ENCODE results near the gene ATE1. TPM values are rescaled to one million over a fixed set of nuclear protein-coding genes. Genes with fewer than 3 reads are reported as not detected.
"Not testable (repeated sequence)": the region's sequence is repeated elsewhere in the genome, so short reads cannot be mapped to it uniquely, and the experiment has no call there.

Gene ATE1
- total RNA-seq, result 29.4 TPM
- polyA plus RNA-seq (ENCODE audit: insufficient read depth in 1 of 8, insufficient read length in 8 of 8, low replicate concordance in 1 of 8), result 10 to 100 TPM; 13.8 to 26.8 (median 19.5) TPM
- long read RNA-seq, donor 1, full-length matches to known transcripts, result 1 of 7 reads
- long read RNA-seq, donor 1, partial matches to known transcripts, result 6 of 7 reads
- long read RNA-seq, donor 1, other reads (novel, unspliced or antisense), result 0 of 7 reads
- long read RNA-seq, donor 2, result 0 reads
- long read RNA-seq, donor 3, full-length matches to known transcripts, result 7 of 7 reads
- long read RNA-seq, donor 3, partial matches to known transcripts, result 0 of 7 reads
- long read RNA-seq, donor 3, other reads (novel, unspliced or antisense), result 0 of 7 reads
- long read RNA-seq, donor 4, full-length matches to known transcripts, result 2 of 2 reads
- long read RNA-seq, donor 4, partial matches to known transcripts, result 0 of 2 reads
- long read RNA-seq, donor 4, other reads (novel, unspliced or antisense), result 0 of 2 reads
- long read RNA-seq, donor 5, full-length matches to known transcripts, result 3 of 31 reads
- long read RNA-seq, donor 5, partial matches to known transcripts, result 28 of 31 reads
- long read RNA-seq, donor 5, other reads (novel, unspliced or antisense), result 0 of 31 reads
- long read RNA-seq, donor 6, full-length matches to known transcripts, result 3 of 3 reads
- long read RNA-seq, donor 6, partial matches to known transcripts, result 0 of 3 reads
- long read RNA-seq, donor 6, other reads (novel, unspliced or antisense), result 0 of 3 reads
- long read RNA-seq, donor 7, full-length matches to known transcripts, result 4 of 4 reads
- long read RNA-seq, donor 7, partial matches to known transcripts, result 0 of 4 reads
- long read RNA-seq, donor 7, other reads (novel, unspliced or antisense), result 0 of 4 reads
- long read RNA-seq, donor 8, partial matches to known transcripts, result 0 of 1 reads
- long read RNA-seq, donor 8, other reads (novel, unspliced or antisense), result 0 of 1 reads
- long read RNA-seq, donor 9, partial matches to known transcripts, result 0 of 1 reads
- long read RNA-seq, donor 9, other reads (novel, unspliced or antisense), result 0 of 1 reads
- long read RNA-seq, donor 10, full-length matches to known transcripts, result 5 of 10 reads
- long read RNA-seq, donor 10, partial matches to known transcripts, result 5 of 10 reads
- long read RNA-seq, donor 10, other reads (novel, unspliced or antisense), result 0 of 10 reads
- long read RNA-seq, donor 11, full-length matches to known transcripts, result 2 of 2 reads
- long read RNA-seq, donor 11, partial matches to known transcripts, result 0 of 2 reads
- long read RNA-seq, donor 11, other reads (novel, unspliced or antisense), result 0 of 2 reads

DNA sequence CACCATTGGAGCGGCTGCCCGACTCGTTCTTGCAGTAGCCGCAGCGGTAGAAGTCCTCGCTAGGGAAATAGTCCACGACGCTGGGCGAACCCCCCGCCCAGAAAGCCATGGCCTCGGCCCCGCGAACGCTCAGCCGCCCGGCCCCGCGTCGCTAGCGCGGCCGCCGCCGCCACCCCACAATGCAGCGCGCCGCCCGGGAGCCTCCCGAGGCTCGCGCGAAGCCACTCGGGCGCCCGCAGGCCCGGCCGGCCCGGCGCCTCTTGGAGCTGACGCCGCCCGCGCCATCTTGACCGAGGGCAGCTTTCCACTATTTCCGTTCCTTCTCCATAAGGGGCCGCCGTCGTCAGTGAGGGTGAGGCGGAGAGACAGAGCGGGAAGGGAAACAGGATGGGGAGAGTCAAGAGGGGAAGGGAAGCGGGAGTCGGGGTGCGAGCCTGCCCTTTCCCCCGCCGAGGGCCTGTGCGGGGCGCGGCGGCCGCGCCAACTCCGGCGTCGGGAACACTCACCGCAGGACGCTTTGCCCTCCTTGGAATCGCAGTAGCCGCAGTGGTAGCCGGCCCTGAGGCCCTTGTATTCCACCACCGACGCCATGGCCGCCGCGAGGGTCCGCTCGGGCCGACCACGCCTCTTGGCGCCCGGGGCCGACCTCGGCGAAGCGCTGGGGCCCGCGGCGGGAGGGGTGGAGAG, at the start of gene ATE1:
Gene ATE1 (minus strand): TSS at position 191 of the 687 bp plus-strand sequence. CDS start 82 bp downstream, at position 109.
- peak within 1 kb of the TSS; percentile 99 for H3K27ac ChIP-seq (ENCODE audit: low read length)
- peaks cover 6% of the 10 kb centered on the region for H3K36me3 ChIP-seq (ENCODE audit: control insufficient read depth, insufficient read depth, low read length)
- peak within 1 kb of the TSS; percentile 87 for H3K4me3 ChIP-seq (ENCODE audit: low read length)
- WGBS (ENCODE audit: insufficient coverage), result under 1% methylated on average over 74 of the region's 87 CpGs
- no peaks in the 10 kb centered on the region for H3K27me3 ChIP-seq (ENCODE audit: control insufficient read depth, insufficient read depth, low read length)
- no peaks in the 10 kb centered on the region for H3K9me3 ChIP-seq (replicated peaks; ENCODE audit: control insufficient read depth, low read depth, low read length)
- peaks cover 6% of the 10 kb centered on the region for H3K4me1 ChIP-seq (ENCODE audit: control insufficient read depth, insufficient read depth, low read length)
- peak; percentile 99 for DNase-seq

DNA sequence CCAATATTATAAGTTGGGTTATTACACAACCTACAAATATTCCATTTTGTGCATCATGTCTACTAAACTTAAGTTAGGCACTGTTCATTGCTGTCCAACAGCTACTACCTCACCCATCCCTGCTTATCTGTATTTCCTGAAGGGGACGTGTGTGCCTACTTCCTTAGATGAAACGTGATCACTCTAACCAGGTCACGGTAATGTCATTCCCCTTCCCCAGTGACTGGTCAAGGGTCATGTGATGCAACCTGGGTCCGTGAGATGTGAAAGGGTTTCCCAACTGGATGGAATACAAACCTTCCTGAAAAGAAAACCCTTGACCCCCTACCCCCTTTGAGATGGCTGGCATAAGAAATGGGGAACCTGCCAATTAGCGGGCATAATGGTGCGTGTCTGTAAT, 48.8 kb upstream of the ATE1 start:
- no peak for DNase-seq
- Histone ChIP-seq H3K4me1 (ENCODE audit: control insufficient read depth, insufficient read depth, low read length) (peaks cover 14% of the 10 kb centered on the region), H3K4me3 (ENCODE audit: low read length) (no peak overlapping the region), H3K36me3 (ENCODE audit: control insufficient read depth, insufficient read depth, low read length) (peaks cover 6% of the 10 kb centered on the region), H3K9me3 (replicated peaks; ENCODE audit: control insufficient read depth, low read depth, low read length) (no peaks in the 10 kb centered on the region), H3K27ac (ENCODE audit: low read length) (no peak overlapping the region), H3K27me3 (ENCODE audit: control insufficient read depth, insufficient read depth, low read length) (no peaks in the 10 kb centered on the region)
- WGBS (ENCODE audit: insufficient coverage), result 84% methylated on average over 3 of the region's 6 CpGs

DNA sequence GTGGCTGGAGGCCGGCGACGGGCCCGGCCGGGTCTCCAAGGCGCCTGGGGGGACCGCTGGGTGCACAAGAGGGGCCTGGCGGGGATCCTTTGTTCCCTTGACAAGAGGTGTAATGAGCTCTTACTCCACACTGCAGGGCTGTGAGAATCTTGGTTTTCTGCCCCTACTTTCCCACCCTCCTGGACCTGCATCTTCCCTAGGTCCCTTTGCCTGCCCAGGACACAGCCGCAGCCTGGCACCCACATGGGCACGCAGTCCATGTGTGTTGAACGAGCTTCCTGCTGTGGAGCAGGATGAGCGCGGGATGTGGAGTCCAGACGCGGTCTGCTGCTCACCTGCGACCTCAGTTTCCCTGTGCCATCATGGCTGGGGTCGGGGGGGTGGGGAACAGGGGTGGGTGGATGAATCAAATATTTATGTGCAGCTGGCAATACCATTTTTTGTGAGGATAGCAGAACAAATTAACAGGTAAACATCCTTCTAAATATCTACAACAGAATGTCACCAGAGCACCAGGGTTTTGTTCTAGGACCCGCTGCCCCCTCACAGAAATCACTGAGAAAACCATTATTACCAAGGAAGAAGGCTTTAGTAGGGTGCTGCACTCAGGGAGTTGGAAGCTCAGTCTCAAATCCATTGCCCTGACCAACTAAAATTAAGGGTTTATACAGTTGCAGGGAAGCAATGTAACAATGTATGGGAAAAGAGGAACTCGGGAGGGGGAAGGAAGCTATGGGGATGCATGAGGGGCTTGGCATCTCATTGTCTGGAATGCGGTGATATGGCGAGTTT, 47.7 kb upstream of the ATE1 start:
- Histone ChIP-seq H3K4me1 (ENCODE audit: control insufficient read depth, insufficient read depth, low read length) (peaks cover 14% of the 10 kb centered on the region), H3K9me3 (replicated peaks; ENCODE audit: control insufficient read depth, low read depth, low read length) (no peaks in the 10 kb centered on the region), H3K36me3 (ENCODE audit: control insufficient read depth, insufficient read depth, low read length) (peaks cover 9% of the 10 kb centered on the region), H3K27me3 (ENCODE audit: control insufficient read depth, insufficient read depth, low read length) (no peaks in the 10 kb centered on the region), H3K4me3 (ENCODE audit: low read length) (peak overlapping the region; percentile 76), H3K27ac (ENCODE audit: low read length) (peak overlapping the region; percentile 89)
- WGBS (ENCODE audit: insufficient coverage), result 62% methylated on average over 8 of the region's 21 CpGs
- no peak for DNase-seq

DNA sequence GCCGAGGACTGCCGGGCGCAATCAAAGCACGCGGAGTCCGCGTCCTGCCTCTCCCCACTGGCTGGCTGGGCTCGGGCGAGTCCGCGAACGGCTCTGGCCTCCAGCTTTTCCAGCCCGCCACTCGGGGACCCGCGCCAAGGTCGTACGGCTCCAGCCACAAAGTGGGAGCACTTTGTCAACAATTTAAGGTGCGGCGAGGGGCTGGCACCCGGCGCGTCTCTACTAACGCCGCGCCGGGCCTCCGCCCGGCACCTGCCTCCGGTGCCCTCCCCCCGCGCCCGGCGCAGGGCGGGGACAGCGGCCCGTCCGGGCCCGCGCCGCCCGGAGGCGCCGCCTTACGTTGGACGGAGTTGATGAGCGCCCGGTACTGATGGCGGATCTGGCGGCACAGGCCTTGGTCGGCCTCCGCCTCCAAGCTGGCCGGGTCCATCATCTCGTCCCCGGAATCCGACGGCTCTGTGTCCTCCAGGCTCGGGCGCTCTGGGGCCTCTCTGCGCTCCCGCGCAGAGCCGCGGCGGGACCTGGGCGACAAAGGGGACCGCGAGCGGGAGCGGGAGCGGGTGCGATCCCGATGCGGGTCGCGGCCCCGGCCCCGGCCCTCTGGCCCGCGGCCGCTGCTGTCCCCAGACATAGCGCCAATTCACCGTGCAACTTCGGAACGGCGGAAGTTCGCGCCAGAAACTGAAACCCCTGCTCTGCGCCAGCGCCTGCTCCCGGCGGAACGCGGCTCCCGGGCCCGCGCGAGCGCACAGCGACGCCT, 46.9 kb upstream of the ATE1 start, which contains the start of gene NSMCE4A:
Gene NSMCE4A (minus strand): TSS at position 683 of the 760 bp plus-strand sequence. CDS start 52 bp downstream, at position 631.
- peak; percentile 89 for DNase-seq
- Histone ChIP-seq H3K27me3 (ENCODE audit: control insufficient read depth, insufficient read depth, low read length) (no peaks in the 10 kb centered on the region), H3K36me3 (ENCODE audit: control insufficient read depth, insufficient read depth, low read length) (peaks cover 13% of the 10 kb centered on the region), H3K27ac (ENCODE audit: low read length) (peak within 1 kb of the TSS; percentile 89), H3K4me1 (ENCODE audit: control insufficient read depth, insufficient read depth, low read length) (peaks cover 14% of the 10 kb centered on the region), H3K4me3 (ENCODE audit: low read length) (peak within 1 kb of the TSS; percentile 76), H3K9me3 (replicated peaks; ENCODE audit: control insufficient read depth, low read depth, low read length) (no peaks in the 10 kb centered on the region)
- under 1% methylated on average over 101 of the region's 101 CpGs for WGBS (ENCODE audit: insufficient coverage)

DNA sequence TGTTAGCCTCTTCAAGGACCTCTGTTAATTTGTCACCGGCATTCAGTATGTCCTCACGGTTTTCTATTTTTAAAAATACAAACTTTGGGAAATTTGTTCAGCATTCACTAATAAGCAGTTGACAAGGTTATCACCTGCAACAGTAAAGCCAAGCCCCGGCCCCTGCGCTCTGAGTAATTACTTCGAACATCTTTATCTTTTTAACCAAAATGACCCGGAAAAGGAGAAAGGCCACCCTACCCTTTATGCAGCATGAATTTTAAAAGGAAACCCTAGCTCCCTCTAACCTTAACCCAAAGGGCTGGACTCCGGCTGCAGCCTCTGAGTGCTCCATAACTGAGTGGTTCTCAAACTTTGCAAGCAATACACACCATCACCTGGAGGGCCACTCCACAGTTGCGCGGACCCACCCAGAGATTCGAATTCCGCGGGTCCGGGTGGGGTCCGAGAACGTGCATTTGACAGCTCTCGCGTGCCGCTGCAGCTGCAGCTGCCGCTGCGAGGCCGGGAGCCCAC, 46.2 kb upstream of the ATE1 start:
- H3K4me3 ChIP-seq (ENCODE audit: low read length), result peak overlapping the region; percentile 76
- H3K27me3 ChIP-seq (ENCODE audit: control insufficient read depth, insufficient read depth, low read length), result no peaks in the 10 kb centered on the region
- 7% methylated on average over 18 of the region's 21 CpGs for WGBS (ENCODE audit: insufficient coverage)
- DNase-seq, result no peak
- H3K4me1 ChIP-seq (ENCODE audit: control insufficient read depth, insufficient read depth, low read length), result peaks cover 14% of the 10 kb centered on the region
- H3K27ac ChIP-seq (ENCODE audit: low read length), result peak overlapping the region; percentile 89
- H3K9me3 ChIP-seq (replicated peaks; ENCODE audit: control insufficient read depth, low read depth, low read length), result no peaks in the 10 kb centered on the region
- H3K36me3 ChIP-seq (ENCODE audit: control insufficient read depth, insufficient read depth, low read length), result peaks cover 16% of the 10 kb centered on the region

DNA sequence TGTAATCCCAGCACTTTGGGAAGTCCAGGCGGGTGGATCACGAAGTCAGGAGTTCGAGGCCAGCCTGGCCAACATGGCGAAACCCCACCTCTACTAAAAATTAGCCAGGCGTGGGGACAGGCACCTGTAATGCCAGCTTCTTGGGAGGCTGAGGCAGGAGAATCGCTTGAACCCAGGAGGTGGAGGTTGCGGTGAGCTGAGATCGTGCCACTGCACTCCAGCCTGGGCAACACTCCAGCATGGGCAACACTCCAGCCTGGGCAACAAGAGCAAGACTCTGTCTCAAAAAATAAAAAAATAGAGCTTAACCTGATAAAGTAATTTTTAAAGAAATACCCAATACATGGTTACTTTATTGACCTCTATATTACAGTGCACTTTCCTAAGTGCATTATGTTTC, 41.3 kb upstream of the ATE1 start:
- peaks cover 56% of the 10 kb centered on the region for H3K36me3 ChIP-seq (ENCODE audit: control insufficient read depth, insufficient read depth, low read length)
- H3K4me3 ChIP-seq (ENCODE audit: low read length); H3K27me3 ChIP-seq (ENCODE audit: control insufficient read depth, insufficient read depth, low read length); H3K9me3 ChIP-seq (replicated peaks; ENCODE audit: control insufficient read depth, low read depth, low read length); H3K27ac ChIP-seq (ENCODE audit: low read length); DNase-seq; H3K4me1 ChIP-seq (ENCODE audit: control insufficient read depth, insufficient read depth, low read length): not testable (repeated sequence)
- WGBS (ENCODE audit: insufficient coverage), result 88% methylated on average over 7 of the region's 8 CpGs

DNA sequence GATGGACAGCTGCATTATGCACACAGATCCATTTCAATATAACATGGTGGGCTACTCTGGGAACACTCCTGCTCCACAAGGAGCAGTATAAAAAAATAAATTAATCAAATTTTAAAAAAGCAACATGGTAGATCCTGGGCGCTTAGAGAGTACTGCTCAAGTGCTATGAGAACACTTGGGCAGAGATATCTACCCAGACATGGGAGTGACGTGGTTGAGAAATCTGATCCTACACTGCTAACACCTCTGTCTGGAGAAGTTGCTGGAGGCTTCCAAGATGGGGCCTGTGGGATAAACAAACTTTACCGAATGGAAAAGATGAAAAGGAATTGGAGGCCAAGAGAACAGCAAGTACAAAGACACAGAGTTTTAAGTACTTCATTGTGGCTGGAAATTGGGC, 38.2 kb upstream of the ATE1 start:
- Histone ChIP-seq H3K36me3 (ENCODE audit: control insufficient read depth, insufficient read depth, low read length) (peaks cover 56% of the 10 kb centered on the region), H3K4me1 (ENCODE audit: control insufficient read depth, insufficient read depth, low read length) (no peaks in the 10 kb centered on the region), H3K4me3 (ENCODE audit: low read length) (no peak overlapping the region), H3K27ac (ENCODE audit: low read length) (no peak overlapping the region), H3K27me3 (ENCODE audit: control insufficient read depth, insufficient read depth, low read length) (no peaks in the 10 kb centered on the region), H3K9me3 (replicated peaks; ENCODE audit: control insufficient read depth, low read depth, low read length) (no peaks in the 10 kb centered on the region)
- no CpG with 5 or more reads among the region's 3 CpGs for WGBS (ENCODE audit: insufficient coverage)
- no peak for DNase-seq

DNA sequence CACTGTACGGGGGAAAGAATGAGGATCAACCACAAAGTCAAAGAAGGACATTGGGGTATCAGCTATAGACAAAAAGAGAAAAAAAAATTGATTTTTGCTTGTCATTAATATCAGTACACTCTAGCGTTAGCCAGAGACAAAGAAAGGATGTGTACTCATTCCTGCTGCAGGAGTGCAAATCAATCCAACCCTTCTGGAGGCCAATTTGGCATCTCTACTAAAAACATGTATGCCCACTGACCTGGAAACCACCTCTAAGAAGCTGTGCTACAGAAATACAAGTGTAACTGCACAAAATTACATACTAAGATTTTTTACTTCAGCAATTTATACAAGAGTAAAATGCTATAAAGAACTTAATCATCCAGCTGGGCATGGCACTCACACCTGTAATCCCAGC, 33.6 kb upstream of the ATE1 start:
- peaks cover 39% of the 10 kb centered on the region for H3K36me3 ChIP-seq (ENCODE audit: control insufficient read depth, insufficient read depth, low read length)
- no peaks in the 10 kb centered on the region for H3K9me3 ChIP-seq (replicated peaks; ENCODE audit: control insufficient read depth, low read depth, low read length)
- no peak overlapping the region for H3K4me3 ChIP-seq (ENCODE audit: low read length)
- no peak for DNase-seq
- H3K4me1 ChIP-seq (ENCODE audit: control insufficient read depth, insufficient read depth, low read length), result no peaks in the 10 kb centered on the region
- no CpG with 5 or more reads among the region's 2 CpGs for WGBS (ENCODE audit: insufficient coverage)
- no peaks in the 10 kb centered on the region for H3K27me3 ChIP-seq (ENCODE audit: control insufficient read depth, insufficient read depth, low read length)
- no peak overlapping the region for H3K27ac ChIP-seq (ENCODE audit: low read length)

Data from muscle of leg (tissue), 16 donors.